HepG2 (cell line): ENCODE results near the gene HOXA4. TPM values are rescaled to one million over a fixed set of nuclear protein-coding genes. Genes with fewer than 3 reads are reported as not detected.

Experiments used
- ARHGAP35 ChIP-seq: sonication (generic); formaldehyde crosslinking; IDR thresholded peaks from 2 replicates; pipeline ENCODE4 v1.9.0; 2022; ENCODE audit warnings: mild to moderate bottlenecking, inconsistent platforms, moderate library complexity, missing genetic modification reagents, borderline replicate concordance
- GMEB2 ChIP-seq: IDR thresholded peaks from 2 replicates; pipeline ENCODE4 v1.6.1; 2016; ENCODE audit warnings: missing biosample characterization, missing genetic modification reagents, low read depth
- HNRNPH1 ChIP-seq: fragments of 200-400 bp; formaldehyde crosslinking; optimal IDR thresholded peaks from 2 replicates; pipeline ENCODE3; 2017; ENCODE audit warnings: mild to moderate bottlenecking, low read depth, low read length
- MAZ ChIP-seq, 2 experiments: sonication (generic) in 1 of 2; formaldehyde crosslinking in 1 of 2; IDR thresholded peaks; 2 replicates each; pipeline versions ENCODE4 v1.5.0 to v1.6.1; 2012 to 2020; ENCODE audit warnings: low read depth in 2 of 2, mild to moderate bottlenecking in 2 of 2, borderline replicate concordance in 1 of 2, improper control_type of control experiment in 1 of 2, low read length in 1 of 2, missing genetic modification reagents in 1 of 2, moderate library complexity in 1 of 2
- MNT ChIP-seq: fragments of 450-650 bp; IDR thresholded peaks from 2 replicates; pipeline ENCODE4 v1.6.1; 2016
- RNF2 ChIP-seq: fragments of 450-650 bp; conservative IDR thresholded peaks from 2 replicates; pipeline ENCODE4 v1.6.1; 2016; ENCODE audit warnings: low read depth
- TCF7L2 ChIP-seq: IDR thresholded peaks from 2 replicates; pipeline ENCODE4 v1.6.1; 2011; ENCODE audit warnings: mild to moderate bottlenecking, low read depth, low read length, moderate library complexity
- TFE3 ChIP-seq: IDR thresholded peaks from 2 replicates; pipeline ENCODE4 v1.6.1; 2016
- ZFP36L1 ChIP-seq: sonication (generic); formaldehyde crosslinking; IDR thresholded peaks from 2 replicates; pipeline ENCODE4 v1.8.0; 2022; ENCODE audit warnings: mild to moderate bottlenecking, missing genetic modification reagents, moderate library complexity
- ZNF317 ChIP-seq: sonication (generic); formaldehyde crosslinking; IDR thresholded peaks from 2 replicates; pipeline ENCODE4 v1.5.0; 2020; ENCODE audit warnings: mild to moderate bottlenecking, missing genetic modification reagents
- ZNF503 ChIP-seq: sonication (generic); formaldehyde crosslinking; IDR thresholded peaks from 2 replicates; pipeline ENCODE4 v1.4.0; 2020; ENCODE audit warnings: missing genetic modification reagents
- ZNF839 ChIP-seq: sonication (generic); formaldehyde crosslinking; IDR thresholded peaks from 2 replicates; pipeline ENCODE4 v1.4.0; 2020; ENCODE audit warnings: missing genetic modification reagents, mild to moderate bottlenecking, borderline replicate concordance
- ZNF879 ChIP-seq: sonication (generic); formaldehyde crosslinking; IDR thresholded peaks from 2 replicates; pipeline ENCODE4 v1.8.1; 2023; ENCODE audit warnings: missing genetic modification reagents
- polyA plus RNA-seq, 8 experiments: library from polyadenylated mRNA; depleted of rRNA in 3 of 8; stranded (reverse) in 7 of 8; unstranded in 1 of 8; fragments of >200 nt; fragmentation: Illumina TruSeq in 4 of 8; extraction: Trizol in 4 of 8; gene quantifications; 2 replicates each; pipeline versions ENCODE4 v1.2.1 to v1.2.3, GENCODE V29; 2011 to 2016; ENCODE audit warnings: low read depth in 4 of 8, missing spikeins in 1 of 8, mixed read lengths in 1 of 8; ENCODE audit not compliant: insufficient read depth in 1 of 8
- total RNA-seq, 5 experiments: library from RNA; depleted of rRNA; stranded (reverse); fragments of >200 nt; fragmentation: Illumina TruSeq; extraction: Trizol; gene quantifications; 2 replicates each; pipeline ENCODE4 v1.2.3, GENCODE V29; 2016; ENCODE audit warnings: low read depth in 1 of 5
- TF ChIP-seq, protein P1 (sequence below): sonication (generic); formaldehyde crosslinking; IDR thresholded peaks from 2 replicates; pipeline ENCODE4 v1.4.0; 2020; ENCODE audit warnings: mild to moderate bottlenecking, missing genetic modification reagents
- TF ChIP-seq, protein P2 (sequence below): sonication (generic); formaldehyde crosslinking; IDR thresholded peaks from 2 replicates; pipeline ENCODE4 v1.8.1; 2022; ENCODE audit warnings: mild to moderate bottlenecking, missing genetic modification reagents

HOXA4 gene
- total and polyA plus RNA-seq, 2 of the 13 experiments (the other 11 are each of a cell fraction or from before 2014, with no cell fraction given): 2.4 to 5.4 TPM

DNA sequence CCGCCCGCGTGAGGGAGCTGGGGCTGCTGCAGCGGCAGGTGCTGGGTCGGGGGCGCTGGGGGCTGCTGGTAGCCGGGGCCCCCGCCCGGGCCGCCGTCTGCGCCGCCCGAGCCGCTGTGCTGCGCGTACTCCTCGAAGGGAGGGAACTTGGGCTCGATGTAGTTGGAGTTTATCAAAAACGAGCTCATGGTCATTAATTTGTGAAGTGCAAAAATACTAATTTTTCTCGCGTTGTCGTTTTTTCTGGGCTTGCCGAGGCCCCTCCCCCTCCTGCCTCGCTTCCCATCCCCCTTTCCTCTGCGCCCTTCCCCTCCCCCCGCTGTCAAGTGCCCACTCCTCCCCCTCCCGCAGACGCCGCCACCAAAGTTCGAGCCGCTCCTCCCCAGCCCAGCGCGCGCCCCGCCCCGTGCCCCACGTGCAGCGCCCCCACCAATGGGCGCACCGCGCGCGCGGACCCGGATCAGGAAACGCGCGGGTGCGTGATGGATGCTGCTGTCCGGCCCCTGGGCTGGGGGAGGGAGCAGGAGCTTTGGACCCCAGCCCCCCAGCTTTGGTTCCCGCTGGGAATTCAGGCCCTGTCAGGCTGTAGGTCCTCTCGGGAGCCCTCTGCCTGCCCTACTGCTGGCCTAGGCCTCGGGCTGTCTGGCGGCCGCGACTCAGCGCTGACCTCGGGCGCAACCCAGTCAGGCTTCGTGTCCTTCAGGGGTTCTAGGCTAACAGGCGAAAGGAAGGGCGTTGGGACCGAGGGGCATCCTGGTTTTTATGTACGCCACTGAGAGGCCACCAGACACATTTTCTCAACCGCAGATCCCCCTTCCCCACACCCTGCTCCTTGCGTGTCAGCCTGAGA, at the start of gene HOXA4 (continued):
- no peak for TF ChIP-seq TCF7L2
- no peak for TF ChIP-seq ZNF503 (CRISPR knock-in tag)
- TF ChIP-seq, protein P1, sequence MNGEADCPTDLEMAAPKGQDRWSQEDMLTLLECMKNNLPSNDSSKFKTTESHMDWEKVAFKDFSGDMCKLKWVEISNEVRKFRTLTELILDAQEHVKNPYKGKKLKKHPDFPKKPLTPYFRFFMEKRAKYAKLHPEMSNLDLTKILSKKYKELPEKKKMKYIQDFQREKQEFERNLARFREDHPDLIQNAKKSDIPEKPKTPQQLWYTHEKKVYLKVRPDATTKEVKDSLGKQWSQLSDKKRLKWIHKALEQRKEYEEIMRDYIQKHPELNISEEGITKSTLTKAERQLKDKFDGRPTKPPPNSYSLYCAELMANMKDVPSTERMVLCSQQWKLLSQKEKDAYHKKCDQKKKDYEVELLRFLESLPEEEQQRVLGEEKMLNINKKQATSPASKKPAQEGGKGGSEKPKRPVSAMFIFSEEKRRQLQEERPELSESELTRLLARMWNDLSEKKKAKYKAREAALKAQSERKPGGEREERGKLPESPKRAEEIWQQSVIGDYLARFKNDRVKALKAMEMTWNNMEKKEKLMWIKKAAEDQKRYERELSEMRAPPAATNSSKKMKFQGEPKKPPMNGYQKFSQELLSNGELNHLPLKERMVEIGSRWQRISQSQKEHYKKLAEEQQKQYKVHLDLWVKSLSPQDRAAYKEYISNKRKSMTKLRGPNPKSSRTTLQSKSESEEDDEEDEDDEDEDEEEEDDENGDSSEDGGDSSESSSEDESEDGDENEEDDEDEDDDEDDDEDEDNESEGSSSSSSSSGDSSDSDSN: no peak
- no peak for TF ChIP-seq TFE3 (CRISPR knock-in tag)
- TF ChIP-seq MNT: peak; percentile 66
- TF ChIP-seq, protein P2, sequence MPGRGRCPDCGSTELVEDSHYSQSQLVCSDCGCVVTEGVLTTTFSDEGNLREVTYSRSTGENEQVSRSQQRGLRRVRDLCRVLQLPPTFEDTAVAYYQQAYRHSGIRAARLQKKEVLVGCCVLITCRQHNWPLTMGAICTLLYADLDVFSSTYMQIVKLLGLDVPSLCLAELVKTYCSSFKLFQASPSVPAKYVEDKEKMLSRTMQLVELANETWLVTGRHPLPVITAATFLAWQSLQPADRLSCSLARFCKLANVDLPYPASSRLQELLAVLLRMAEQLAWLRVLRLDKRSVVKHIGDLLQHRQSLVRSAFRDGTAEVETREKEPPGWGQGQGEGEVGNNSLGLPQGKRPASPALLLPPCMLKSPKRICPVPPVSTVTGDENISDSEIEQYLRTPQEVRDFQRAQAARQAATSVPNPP (CRISPR knock-in tag): peak; percentile 56; the same call in 1 of the 2 replicates
- no peak for TF ChIP-seq HNRNPH1
- no peak; the same call in 1 of the 2 replicates for TF ChIP-seq RNF2
- no peak for TF ChIP-seq GMEB2 (CRISPR knock-in tag)
- TF ChIP-seq ZNF839 (CRISPR knock-in tag): no peak
- peak; percentile 80; the same call in 1 of the 2 replicates for TF ChIP-seq MAZ (IDR thresholded peaks at IDR 0.05; ENCODE audit: borderline replicate concordance, low read depth, low read length)
- TF ChIP-seq MAZ (CRISPR knock-in tag; IDR thresholded peaks at IDR 0.05; ENCODE audit: low read depth): peak; percentile 86
- TF ChIP-seq ZNF317 (CRISPR knock-in tag): peak; percentile 72; the same call in 1 of the 2 replicates
- no peak for TF ChIP-seq ZFP36L1 (CRISPR knock-in tag)
- TF ChIP-seq ARHGAP35 (CRISPR knock-in tag): peak; percentile 87; the same call in 1 of the 2 replicates
- no peak for TF ChIP-seq ZNF879 (CRISPR knock-in tag)
